MM.1S (cell line): ENCODE data around the gene KRTAP13-4.

Experiments used
- DNase-seq: peaks from one replicate; pipeline ENCODE4 v3.0.0-alpha.2; 2015
- H2AFZ ChIP-seq: fragments of 300-600 bp; sonication (generic); 2 replicates; pipeline ENCODE4 v1.6.0; 2016; ENCODE audit warnings: antibody characterized with exemption, low read length
- H3F3A ChIP-seq: fragments of 300-600 bp; sonication (generic); 2 replicates; pipeline ENCODE4 v1.6.1; 2016; ENCODE audit warnings: mild to moderate bottlenecking, antibody characterized with exemption, low read length, moderate library complexity, mixed read lengths; ENCODE audit not compliant: insufficient read depth
- H3K27ac ChIP-seq: fragments of 300-600 bp; sonication (generic); 2 replicates; pipeline ENCODE4 v1.5.1; 2016; ENCODE audit warnings: mild to moderate bottlenecking, low read length
- H3K27me3 ChIP-seq: fragments of 300-600 bp; sonication (generic); replicated peaks from 2 replicates; pipeline ENCODE4 v1.6.0; 2016; ENCODE audit warnings: low read length; ENCODE audit not compliant: insufficient read depth
- H3K36me3 ChIP-seq: fragments of 300-600 bp; sonication (generic); replicated peaks from 2 replicates; pipeline ENCODE4 v1.6.1; 2016; ENCODE audit warnings: mild to moderate bottlenecking, low read length, mixed read lengths; ENCODE audit not compliant: insufficient read depth
- H3K4me1 ChIP-seq: fragments of 300-600 bp; sonication (generic); 2 replicates; pipeline ENCODE4 v1.6.1; 2016; ENCODE audit warnings: low read length, mixed read lengths
- H3K4me2 ChIP-seq: fragments of 300-600 bp; sonication (generic); 2 replicates; pipeline ENCODE4 v1.6.0; 2016; ENCODE audit warnings: low read depth, low read length
- H3K4me3 ChIP-seq: fragments of 300-600 bp; sonication (generic); 2 replicates; pipeline ENCODE4 v1.5.1; 2016; ENCODE audit warnings: low read length, mixed read lengths
- H3K79me2 ChIP-seq: fragments of 300-600 bp; sonication (generic); 2 replicates; pipeline ENCODE4 v1.6.1; 2016; ENCODE audit warnings: mixed run types, low read length, mixed read lengths
- H3K9ac ChIP-seq: fragments of 300-600 bp; sonication (generic); 2 replicates; pipeline ENCODE4 v1.6.1; 2016; ENCODE audit warnings: low read length, mixed read lengths
- H3K9me2 ChIP-seq: fragments of 300-600 bp; sonication (generic); replicated peaks from 2 replicates; pipeline ENCODE4 v1.6.1; 2016; ENCODE audit warnings: mild to moderate bottlenecking, low read length, mixed read lengths; ENCODE audit not compliant: insufficient read depth
- H3K9me3 ChIP-seq: fragments of 300-600 bp; sonication (generic); replicated peaks from 2 replicates; pipeline ENCODE4 v1.6.1; 2016; ENCODE audit warnings: mild to moderate bottlenecking, low read length, mixed read lengths; ENCODE audit not compliant: insufficient read depth
- H4K20me1 ChIP-seq: fragments of 300-600 bp; sonication (generic); 2 replicates; pipeline ENCODE4 v1.6.1; 2016; ENCODE audit warnings: mild to moderate bottlenecking, low read length, moderate library complexity, mixed read lengths; ENCODE audit not compliant: insufficient read depth
- CTCF ChIP-seq: fragments of 300-600 bp; sonication (generic); IDR thresholded peaks from 2 replicates; pipeline ENCODE4 v1.5.1; 2016; ENCODE audit warnings: antibody characterized with exemption, low read length, mixed read lengths
- EZH2 ChIP-seq: fragments of 300-600 bp; sonication (generic); optimal IDR thresholded peaks from 2 replicates; pipeline ENCODE3; 2017; ENCODE audit warnings: low read depth, mild to moderate bottlenecking, antibody characterized with exemption, low read length, mixed read lengths
- EZH2phosphoT487 ChIP-seq: fragments of 300-600 bp; sonication (generic); IDR thresholded peaks from 2 replicates; pipeline ENCODE4 v1.6.1; 2018; ENCODE audit warnings: antibody characterized with exemption, low read length

The KRTAP13-4 gene

GRCh38 chr21:30437010-30437565 lies 7.1 kb downstream of the KRTAP13-4 start:
- TF ChIP-seq EZH2 (no peak), EZH2phosphoT487 (no peak), CTCF (no peak)
- Histone ChIP-seq H3K27ac (no peak overlapping the region), H3K4me3 (no peak overlapping the region), H3K36me3 (no peaks in the 10 kb centered on the region), H3K4me2 (no peak overlapping the region), H3K27me3 (no peaks in the 10 kb centered on the region), H2AFZ (no peak overlapping the region), H4K20me1 (no peaks in the 10 kb centered on the region), H3F3A (no peaks in the 10 kb centered on the region), H3K9ac (no peak overlapping the region), H3K9me2 (no peaks in the 10 kb centered on the region), H3K9me3 (no peaks in the 10 kb centered on the region), H3K79me2 (no peaks in the 10 kb centered on the region), H3K4me1 (no peaks in the 10 kb centered on the region)
- DNase-seq: no peak

GRCh38 chr21:30439975-30440374 lies 10.0 kb downstream of the KRTAP13-4 start, which contains the start of gene KRTAP15-1:
KRTAP15-1 (plus strand) TSS chr21:30440275; CDS start chr21:30440328, 53 bp downstream.
- Histone ChIP-seq H3K9me3 (no peaks in the 10 kb centered on the region), H4K20me1 (no peaks in the 10 kb centered on the region), H3K27ac (no peak within 1 kb of the TSS), H3K4me3 (no peak within 1 kb of the TSS), H3K4me1 (no peaks in the 10 kb centered on the region), H3K27me3 (no peaks in the 10 kb centered on the region), H3K79me2 (no peaks in the 10 kb centered on the region), H3K4me2 (no peak within 1 kb of the TSS), H3K9me2 (no peaks in the 10 kb centered on the region), H2AFZ (no peak within 1 kb of the TSS), H3K36me3 (no peaks in the 10 kb centered on the region), H3F3A (no peaks in the 10 kb centered on the region), H3K9ac (no peak within 1 kb of the TSS)
- TF ChIP-seq EZH2phosphoT487: no peak
- no peak for TF ChIP-seq CTCF
- no peak for TF ChIP-seq EZH2
- no peak for DNase-seq

GRCh38 chr21:30443226-30443625 lies 13.2 kb downstream of the KRTAP13-4 start:
- H4K20me1 ChIP-seq: no peaks in the 10 kb centered on the region
- H2AFZ ChIP-seq: no peak overlapping the region
- no peaks in the 10 kb centered on the region for H3K9me3 ChIP-seq
- no peak for DNase-seq
- no peak overlapping the region for H3K9ac ChIP-seq
- no peaks in the 10 kb centered on the region for H3K27me3 ChIP-seq
- H3K27ac ChIP-seq: no peak overlapping the region
- no peak overlapping the region for H3K4me3 ChIP-seq
- no peaks in the 10 kb centered on the region for H3K79me2 ChIP-seq
- H3K4me1 ChIP-seq: no peaks in the 10 kb centered on the region
- TF ChIP-seq EZH2: no peak
- TF ChIP-seq CTCF: no peak
- no peak for TF ChIP-seq EZH2phosphoT487
- H3F3A ChIP-seq: no peaks in the 10 kb centered on the region
- no peaks in the 10 kb centered on the region for H3K36me3 ChIP-seq
- no peak overlapping the region for H3K4me2 ChIP-seq
- no peaks in the 10 kb centered on the region for H3K9me2 ChIP-seq
